ENCODE results near the gene ITPR1.

ITPR1 gene

GRCh38 chr3:4720316-4721075 lies 227.3 kb downstream of the ITPR1 start:
- TF ChIP-seq CTCF (IDR thresholded peaks at IDR 0.05; ENCODE audit: extremely low read depth, insufficient read depth, missing control alignments), result peak; percentile 20
- DNase-seq (ENCODE audit: low spot score), result peak; percentile 23
- in situ Hi-C loops (cut with MboI; ENCODE audit: low pct_unique_long_range_greater_than_20kb, low sequenced_read_pairs, unreplicated experiment), result no loop called here

- in situ Hi-C loops (cut with MboI; ENCODE audit: low pct_unique_long_range_greater_than_20kb, low sequenced_read_pairs, unreplicated experiment), result no loop called here
- no peak for DNase-seq (ENCODE audit: low spot score)
- no peak for TF ChIP-seq CTCF (IDR thresholded peaks at IDR 0.05; ENCODE audit: extremely low read depth, insufficient read depth, missing control alignments)
These were observed 228.4 kb downstream of the ITPR1 start for GRCh38 chr3:4721511-4721911.

- in situ Hi-C loops (cut with MboI; ENCODE audit: low pct_unique_long_range_greater_than_20kb, low sequenced_read_pairs, unreplicated experiment), result no loop called here
- TF ChIP-seq CTCF (IDR thresholded peaks at IDR 0.05; ENCODE audit: extremely low read depth, insufficient read depth, missing control alignments), result peak; percentile 55
- DNase-seq (ENCODE audit: low spot score), result peak; percentile 65
These were observed 229.0 kb downstream of the ITPR1 start for GRCh38 chr3:4722103-4722502.

- TF ChIP-seq CTCF (IDR thresholded peaks at IDR 0.05; ENCODE audit: extremely low read depth, insufficient read depth, missing control alignments), result no peak
- in situ Hi-C loops (cut with MboI; ENCODE audit: low pct_unique_long_range_greater_than_20kb, low sequenced_read_pairs, unreplicated experiment), result no loop called here
- DNase-seq (ENCODE audit: low spot score), result no peak
These were observed 231.0 kb downstream of the ITPR1 start for GRCh38 chr3:4724051-4724629.

- no peak for DNase-seq (ENCODE audit: low spot score)
- TF ChIP-seq CTCF (IDR thresholded peaks at IDR 0.05; ENCODE audit: extremely low read depth, insufficient read depth, missing control alignments), result no peak
- in situ Hi-C loops (cut with MboI; ENCODE audit: low pct_unique_long_range_greater_than_20kb, low sequenced_read_pairs, unreplicated experiment), result no loop called here
These were observed 233.4 kb downstream of the ITPR1 start for GRCh38 chr3:4726549-4726948.

- in situ Hi-C loops (cut with MboI; ENCODE audit: low pct_unique_long_range_greater_than_20kb, low sequenced_read_pairs, unreplicated experiment), result no loop called here
These were observed 236.2 kb downstream of the ITPR1 start for GRCh38 chr3:4729061-4729973.

More at GRCh38 chr3:4729061-4729973, 236.2 kb downstream of the ITPR1 start:
- DNase-seq (ENCODE audit: low spot score), result no peak
- no peak for TF ChIP-seq CTCF (IDR thresholded peaks at IDR 0.05; ENCODE audit: extremely low read depth, insufficient read depth, missing control alignments)
